ENCODE results near the gene TUT4.

Gene TUT4

GRCh38 chr1:52533713-52534112, 19.2 kb downstream of the TUT4 start:
- no peak for DNase-seq (ENCODE audit: low read depth, low spot score)

GRCh38 chr1:52532731-52533327, 20.1 kb downstream of the TUT4 start:
- DNase-seq (ENCODE audit: low read depth, low spot score) = no peak

- no peak for DNase-seq (ENCODE audit: low read depth, low spot score)
Observed at GRCh38 chr1:52532247-52532646, 20.6 kb downstream of the TUT4 start.

- no peak for DNase-seq (ENCODE audit: low read depth, low spot score)
Observed at GRCh38 chr1:52531249-52531872, 21.5 kb downstream of the TUT4 start.

- no peak for DNase-seq (ENCODE audit: low read depth, low spot score)
Observed at GRCh38 chr1:52530563-52531144, 22.2 kb downstream of the TUT4 start.

- DNase-seq (ENCODE audit: low read depth, low spot score) = no peak
Observed at GRCh38 chr1:52523376-52523775, 29.5 kb downstream of the TUT4 start.

- no peak for DNase-seq (ENCODE audit: low read depth, low spot score)
Observed at GRCh38 chr1:52520148-52520547, 32.7 kb downstream of the TUT4 start.

GRCh38 chr1:52518962-52519361, 33.9 kb downstream of the TUT4 start:
- DNase-seq (ENCODE audit: low read depth, low spot score) = no peak

- DNase-seq (ENCODE audit: low read depth, low spot score) = no peak
Observed at GRCh38 chr1:52511851-52512615, 40.9 kb downstream of the TUT4 start.

GRCh38 chr1:52511439-52511838, 41.5 kb downstream of the TUT4 start:
- DNase-seq (ENCODE audit: low read depth, low spot score) = no peak

- no peak for DNase-seq (ENCODE audit: low read depth, low spot score)
Observed at GRCh38 chr1:52506920-52507546, 45.9 kb downstream of the TUT4 start.

- no peak for DNase-seq (ENCODE audit: low read depth, low spot score)
Observed at GRCh38 chr1:52506349-52506748, 46.5 kb downstream of the TUT4 start.

GRCh38 chr1:52504720-52505119, 48.2 kb downstream of the TUT4 start:
- DNase-seq (ENCODE audit: low read depth, low spot score) = no peak

- DNase-seq (ENCODE audit: low read depth, low spot score) = no peak
Observed at GRCh38 chr1:52503706-52504105, 49.2 kb downstream of the TUT4 start.

- DNase-seq (ENCODE audit: low read depth, low spot score) = no peak
Observed at GRCh38 chr1:52502789-52503188, 50.1 kb downstream of the TUT4 start.

- DNase-seq (ENCODE audit: low read depth, low spot score) = no peak
Observed at GRCh38 chr1:52487632-52488031, 65.3 kb downstream of the TUT4 start.

GRCh38 chr1:52482326-52483004, 70.4 kb downstream of the TUT4 start:
- DNase-seq (ENCODE audit: low read depth, low spot score) = no peak

- DNase-seq (ENCODE audit: low read depth, low spot score) = no peak
Observed at GRCh38 chr1:52479076-52479475, 73.8 kb downstream of the TUT4 start.

- DNase-seq (ENCODE audit: low read depth, low spot score) = no peak
Observed at GRCh38 chr1:52477876-52478275, 75.0 kb downstream of the TUT4 start.

GRCh38 chr1:52476943-52477342, 75.9 kb downstream of the TUT4 start:
- DNase-seq (ENCODE audit: low read depth, low spot score) = no peak

GRCh38 chr1:52474807-52475206, 78.1 kb downstream of the TUT4 start:
- DNase-seq (ENCODE audit: low read depth, low spot score) = no peak

GRCh38 chr1:52473039-52473438, 79.9 kb downstream of the TUT4 start:
- no peak for DNase-seq (ENCODE audit: low read depth, low spot score)
